SH-SY5Y (cell line): Measurements from ENCODE around the gene CXCR2.

ENCODE experiments used
- GATA2 ChIP-seq: IDR thresholded peaks from 2 replicates; pipeline ENCODE4 v1.6.1; 2011; ENCODE audit warnings: mild to moderate bottlenecking, low read depth, low read length
- GATA3 ChIP-seq: IDR thresholded peaks from 2 replicates; pipeline ENCODE4 v1.6.1; 2011; ENCODE audit warnings: low read depth, mild to moderate bottlenecking, low read length, moderate library complexity

DNA sequence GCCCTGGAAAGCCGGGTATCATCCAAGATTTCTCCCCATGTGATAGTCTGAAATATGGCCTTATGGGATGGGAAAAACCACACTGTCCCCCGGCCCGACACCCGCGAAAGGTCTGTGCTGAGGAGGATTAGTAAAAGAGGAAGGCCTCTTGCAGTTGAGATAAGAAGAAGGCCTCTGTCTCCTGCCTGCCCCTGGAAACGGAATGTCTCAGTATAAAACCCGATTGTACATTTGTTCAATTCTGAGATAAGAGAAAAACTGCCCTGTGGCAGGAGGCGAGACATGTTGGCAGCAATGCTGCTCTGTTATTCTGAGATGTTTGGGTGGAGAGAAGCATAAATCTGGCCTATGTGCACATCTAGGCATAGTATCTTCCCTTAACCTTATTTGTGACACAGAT is 30.0 kb upstream of the CXCR2 start:
- no peak for TF ChIP-seq GATA3
- no peak for TF ChIP-seq GATA2
